GM19463 (cell line): ENCODE measurements around the gene SSBP2.
"Not testable (repeated sequence)": the region's sequence is repeated elsewhere in the genome, so short reads cannot be mapped to it uniquely, and the experiment has no call there.

Source experiments
- ATAC-seq: cut with Tn5 transposase; IDR thresholded peaks from one replicate; pipeline ENCODE4 v1.9.1; 2021; ENCODE audit warnings: mild to moderate bottlenecking, moderate library complexity; ENCODE audit not compliant: unreplicated experiment

Gene SSBP2

DNA sequence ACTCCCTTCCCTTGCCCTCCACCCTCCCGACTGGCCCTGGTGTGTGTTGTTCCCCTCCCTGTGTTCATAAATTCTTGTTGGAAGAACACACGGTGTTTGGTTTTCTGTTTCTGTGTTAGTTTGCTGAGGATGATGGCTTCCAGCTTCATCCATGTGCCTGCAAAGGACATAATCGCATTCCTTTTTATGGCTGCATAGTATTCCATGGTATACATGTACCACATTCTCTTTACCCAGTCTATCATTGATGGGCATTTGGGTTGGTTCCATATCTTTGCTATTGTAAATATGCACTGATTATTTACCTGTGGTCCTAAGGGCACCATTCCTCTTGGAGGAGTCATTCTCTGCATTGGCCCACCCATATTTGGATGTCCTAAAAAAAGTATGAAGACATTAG lies 277.5 kb downstream of the SSBP2 start:
- not testable (repeated sequence) for ATAC-seq

DNA sequence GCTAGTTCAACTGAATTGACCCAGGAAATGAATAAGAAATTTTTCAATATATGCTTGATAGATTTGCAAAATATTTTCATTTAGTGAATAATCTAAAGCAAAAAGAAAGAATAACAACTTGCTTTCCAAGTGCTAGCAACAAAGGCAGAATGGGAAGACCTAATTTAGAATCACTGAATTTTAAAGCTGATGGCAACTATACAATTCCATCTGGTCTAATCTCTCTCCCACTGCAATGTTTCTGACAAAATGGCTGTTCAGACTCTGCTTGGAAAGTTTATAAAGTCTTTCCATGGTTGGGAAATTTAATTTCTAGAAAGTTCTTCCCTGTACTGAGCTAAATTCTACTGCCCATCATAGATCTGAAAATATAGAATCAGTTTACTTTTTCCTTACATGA lies 281.2 kb downstream of the SSBP2 start:
- ATAC-seq: no peak

DNA sequence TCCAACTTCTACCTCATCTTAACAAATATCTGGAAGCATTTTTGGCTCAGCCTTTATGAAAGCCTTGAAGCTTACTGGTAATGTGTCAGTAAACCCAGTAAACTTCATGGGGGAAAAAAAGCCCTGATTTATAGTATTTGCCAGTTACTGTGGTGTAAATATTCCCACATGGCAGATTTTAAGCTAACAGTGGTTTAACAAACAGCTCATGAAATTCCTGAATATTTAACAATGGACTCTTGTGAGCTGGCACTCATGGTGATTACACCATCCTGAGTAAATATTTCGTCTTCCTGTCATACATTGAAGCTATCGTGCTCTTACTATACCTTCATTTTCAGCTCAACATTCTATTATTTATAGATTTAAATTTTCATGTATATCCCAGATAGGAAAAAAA lies 300.0 kb downstream of the SSBP2 start:
- no peak for ATAC-seq

GRCh38 chr5:81435023-81435422 lies 315.9 kb downstream of the SSBP2 start:
- no peak for ATAC-seq

DNA sequence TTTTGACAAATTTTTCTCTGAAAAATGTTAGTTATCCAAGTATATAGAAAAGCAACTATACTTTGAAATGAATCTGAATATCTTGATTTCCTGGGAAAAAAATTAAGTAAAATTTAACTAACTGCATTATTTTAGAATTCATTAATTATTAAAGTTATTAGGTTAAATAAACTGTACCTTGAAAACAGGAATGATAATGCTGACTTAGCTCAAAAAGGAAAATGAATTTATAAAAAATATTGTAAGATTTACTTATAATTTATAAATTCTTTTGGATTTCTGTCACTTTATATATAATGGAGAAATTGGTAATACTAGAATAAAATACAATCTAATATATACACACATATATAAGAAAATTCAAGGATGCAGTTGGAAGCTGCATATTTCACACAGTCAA lies 320.9 kb downstream of the SSBP2 start:
- no peak for ATAC-seq

GRCh38 chr5:81429363-81429762 lies 321.5 kb downstream of the SSBP2 start:
- ATAC-seq: no peak

- ATAC-seq: no peak
Observed at GRCh38 chr5:81428861-81429260, 322.0 kb downstream of the SSBP2 start.

- ATAC-seq: no peak
Observed at GRCh38 chr5:81428446-81428845, 322.5 kb downstream of the SSBP2 start.

- ATAC-seq: no peak
Observed at GRCh38 chr5:81427566-81427965, 323.3 kb downstream of the SSBP2 start.

DNA sequence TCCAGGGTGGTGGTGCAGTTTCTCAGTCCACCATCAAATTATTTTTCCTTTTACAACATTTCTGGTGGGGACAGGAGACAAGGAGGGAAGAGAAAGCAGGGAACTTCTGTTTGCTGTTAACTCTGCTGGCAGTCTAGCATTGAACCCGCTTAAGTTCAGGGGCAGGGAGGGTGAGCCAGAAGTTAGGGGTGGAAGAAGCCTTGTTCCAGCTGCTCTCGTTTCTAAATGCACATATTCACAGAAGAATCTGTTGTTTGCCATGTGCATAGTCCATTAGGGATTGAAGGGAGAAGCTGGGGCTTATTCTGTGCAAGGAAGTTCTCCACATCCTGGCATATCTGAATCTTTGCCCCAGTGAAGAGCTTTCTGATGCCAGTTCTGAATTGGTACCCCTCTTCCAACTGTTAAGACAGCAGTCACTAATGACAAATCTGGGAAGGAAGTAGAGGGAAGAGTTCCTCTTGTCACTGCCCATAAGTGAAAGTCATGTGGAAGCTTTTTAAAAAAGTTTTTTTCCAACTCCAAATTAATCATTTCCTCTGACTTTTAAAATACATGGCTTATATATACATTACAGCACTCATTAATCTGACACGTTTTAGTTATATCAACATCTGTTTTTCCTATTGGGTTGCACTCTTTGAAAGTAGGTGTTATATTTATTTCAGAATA lies 324.4 kb downstream of the SSBP2 start:
- no peak for ATAC-seq

GRCh38 chr5:81425569-81425968 lies 325.3 kb downstream of the SSBP2 start:
- no peak for ATAC-seq

DNA sequence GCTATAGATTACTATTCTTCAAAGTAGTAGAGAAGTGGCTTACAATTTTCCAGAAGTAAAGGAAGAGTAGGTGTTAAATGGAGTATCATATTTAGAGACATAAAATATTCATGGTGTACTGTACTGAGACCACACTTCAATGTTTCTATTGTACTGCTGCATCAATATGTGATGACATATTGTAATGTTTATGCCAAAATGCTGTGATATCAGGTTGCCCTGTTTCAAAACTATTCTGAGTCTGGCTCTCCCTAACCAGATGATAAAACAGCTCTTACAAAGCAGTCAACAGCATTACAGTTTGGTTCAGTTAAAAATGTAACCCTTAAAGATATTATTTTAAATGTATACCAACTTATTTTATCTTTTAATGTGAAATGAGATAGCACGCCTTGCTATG lies 326.2 kb downstream of the SSBP2 start:
- ATAC-seq: no peak

DNA sequence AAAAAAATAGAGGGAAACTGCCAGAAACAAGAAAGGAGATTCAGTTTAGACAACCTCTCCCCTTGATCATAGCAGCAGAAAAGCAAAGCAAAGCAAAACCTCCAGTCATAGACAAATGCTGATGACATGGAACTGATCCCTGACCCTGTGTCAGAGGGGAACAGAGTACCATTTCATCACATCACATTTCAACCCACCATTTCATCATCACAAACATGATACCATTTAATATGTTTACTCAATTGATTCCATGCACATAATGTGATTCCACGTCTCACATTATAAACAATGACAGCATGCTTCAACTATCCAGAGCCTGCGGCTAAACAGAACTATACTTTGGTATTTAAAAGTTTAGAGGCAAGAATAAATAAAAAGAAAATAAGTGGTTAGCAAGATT lies 328.2 kb downstream of the SSBP2 start:
- ATAC-seq: no peak

DNA sequence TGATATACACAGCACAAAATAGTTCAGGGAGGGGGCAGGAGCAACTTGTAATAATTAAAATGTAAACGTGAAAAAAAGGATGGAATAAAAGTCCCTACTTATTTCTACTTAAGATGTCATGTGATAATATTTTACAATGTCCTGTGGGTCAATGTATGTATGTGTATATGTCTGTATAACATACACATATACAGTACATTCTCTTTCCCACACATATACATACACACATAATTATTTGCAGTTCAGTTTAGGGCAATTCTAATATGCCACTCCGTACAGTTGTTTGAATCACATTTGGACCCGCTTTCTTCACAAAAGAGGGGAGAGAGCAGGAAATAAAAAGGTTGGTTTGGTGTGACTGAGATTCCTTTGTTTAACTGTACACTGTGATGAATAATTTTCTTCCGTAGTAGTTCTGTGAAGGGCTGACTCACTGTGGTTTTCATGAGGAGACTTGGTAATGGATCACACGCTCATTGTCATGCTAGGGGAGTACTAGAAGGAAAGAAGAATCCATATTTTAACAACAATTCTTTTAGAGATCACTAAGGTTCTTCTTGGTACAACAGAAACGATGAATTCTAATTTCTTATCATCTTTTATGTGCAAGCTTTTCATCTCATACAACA lies 330.7 kb downstream of the SSBP2 start:
- ATAC-seq: peak; percentile 83

DNA sequence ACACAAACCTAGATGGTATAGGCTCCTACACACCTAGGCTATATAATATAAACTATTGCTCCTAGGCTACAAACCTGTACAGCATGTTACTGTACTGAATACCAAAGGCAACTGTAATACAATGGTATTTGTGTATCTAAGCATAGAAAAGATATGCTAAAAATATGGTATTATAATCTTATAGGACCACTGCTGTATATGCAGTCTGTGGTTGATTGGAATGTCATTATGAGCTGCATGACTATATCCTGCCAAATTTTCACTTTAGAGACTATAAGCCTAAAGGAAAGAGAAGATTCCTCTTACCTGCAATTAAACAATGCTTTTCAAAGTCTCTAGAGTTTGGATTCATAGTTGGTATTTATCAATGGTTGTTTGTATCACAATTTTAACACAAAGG lies 332.3 kb downstream of the SSBP2 start:
- ATAC-seq: no peak

GRCh38 chr5:81417052-81417451 lies 333.8 kb downstream of the SSBP2 start:
- ATAC-seq: no peak

DNA sequence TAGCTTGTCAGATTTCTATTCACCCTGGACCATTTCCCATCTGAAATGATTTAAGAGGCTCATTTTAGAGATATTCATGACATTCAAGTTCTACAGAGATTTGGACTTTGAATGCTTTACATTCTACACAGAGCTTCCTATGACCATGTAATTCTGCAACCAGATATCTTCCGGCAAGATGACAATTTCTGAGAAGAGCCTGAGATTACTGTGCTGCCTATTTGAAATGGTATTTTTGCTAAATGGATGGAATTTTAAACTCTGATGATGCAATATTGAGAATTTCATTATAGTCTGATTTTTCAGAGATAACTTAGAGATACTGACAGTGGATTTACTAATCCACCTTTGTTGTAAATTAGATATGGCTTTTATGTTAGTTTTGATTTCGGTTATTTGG lies 341.0 kb downstream of the SSBP2 start:
- no peak for ATAC-seq

DNA sequence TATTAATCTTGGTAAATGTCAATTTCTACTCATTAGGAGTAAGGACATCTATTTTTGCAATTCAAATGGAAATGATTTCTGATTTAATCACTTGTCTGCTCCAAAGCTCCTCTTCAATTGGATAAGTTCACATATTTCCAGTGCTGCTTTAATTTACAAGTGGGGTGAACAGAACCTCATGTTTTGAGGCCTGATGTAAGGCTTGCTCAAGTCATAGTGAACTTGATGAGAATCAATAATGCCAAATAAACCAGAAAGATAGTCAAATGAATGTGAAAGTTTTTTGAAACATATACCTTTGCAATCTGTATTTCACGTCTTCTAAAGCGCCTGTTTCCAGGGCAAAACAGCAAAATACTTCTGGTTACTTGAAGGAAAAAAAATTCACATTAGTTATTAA lies 341.5 kb downstream of the SSBP2 start:
- no peak for ATAC-seq

DNA sequence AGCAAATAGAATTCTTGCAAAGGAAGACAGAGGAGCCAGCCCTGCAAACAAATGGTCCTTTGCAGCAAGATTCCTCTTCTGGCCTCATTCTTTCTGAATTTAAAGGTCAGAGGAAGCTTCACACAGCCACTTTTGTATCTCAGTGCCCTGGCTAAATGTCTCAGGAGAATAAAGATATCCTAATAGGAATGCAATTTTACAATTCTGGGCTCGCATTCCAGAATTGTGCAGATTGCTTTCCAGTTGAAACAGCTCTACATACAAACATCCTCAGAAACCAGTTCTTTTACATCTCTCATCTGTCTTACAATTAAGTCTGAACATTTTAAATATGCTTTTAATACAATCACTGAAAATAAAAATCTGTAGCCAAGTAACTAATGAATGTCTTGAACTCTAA lies 342.4 kb downstream of the SSBP2 start:
- ATAC-seq: no peak

DNA sequence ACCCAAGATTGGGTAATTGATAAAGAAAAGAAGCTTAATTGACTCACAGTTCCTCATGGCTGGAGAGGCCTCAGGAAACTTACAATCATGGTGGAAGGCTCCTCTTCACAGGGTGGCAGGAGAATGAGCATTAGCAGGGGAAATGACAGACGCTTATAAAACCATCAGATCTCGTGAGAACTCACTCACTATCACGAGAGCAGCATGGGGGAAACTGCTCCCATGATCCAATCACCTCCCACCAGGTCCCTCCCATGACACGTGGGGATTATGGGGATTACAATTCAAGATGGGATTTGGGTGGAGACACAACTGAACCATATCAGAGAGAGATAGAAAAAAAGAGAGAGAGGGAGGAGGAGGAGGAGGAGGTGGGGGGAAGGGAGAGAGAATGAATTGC lies 343.1 kb downstream of the SSBP2 start:
- not testable (repeated sequence) for ATAC-seq

GRCh38 chr5:81405126-81405891 lies 345.6 kb downstream of the SSBP2 start:
- no peak for ATAC-seq
